GM12891 (cell line): ENCODE data around the gene C11orf68.

Experiments used
- DNase-seq: peaks from one replicate; pipeline ENCODE4 v3.0.0; 2011; ENCODE audit warnings: low spot score; ENCODE audit not compliant: insufficient read length
- FAIRE-seq: peaks from 2 replicates; lab custom pipeline; 2011; peaks lifted over from hg19 to GRCh38; lab: Jason Lieb, UNC
- PAX5 ChIP-seq: IDR thresholded peaks from 2 replicates; pipeline ENCODE4 v1.6.1; 2011; ENCODE audit warnings: low read length, moderate library complexity, mild to moderate bottlenecking; ENCODE audit not compliant: insufficient read depth, severe bottlenecking
- POLR2A ChIP-seq: IDR thresholded peaks from 2 replicates; pipeline ENCODE4 v1.6.1; 2011; ENCODE audit warnings: low read depth, low read length, control low read depth
- POLR2AphosphoS5 ChIP-seq: IDR thresholded peaks from 2 replicates; pipeline ENCODE4 v1.6.1; 2011; ENCODE audit warnings: low read depth, low read length, control low read depth
- POU2F2 ChIP-seq: IDR thresholded peaks from 2 replicates; pipeline ENCODE4 v1.6.1; 2011; ENCODE audit warnings: low read depth, mild to moderate bottlenecking, control low read depth, low read length, moderate library complexity
- SPI1 ChIP-seq: IDR thresholded peaks from 2 replicates; pipeline ENCODE4 v1.6.1; 2011; ENCODE audit warnings: low read depth, low read length, control low read depth
- TAF1 ChIP-seq: IDR thresholded peaks from 2 replicates; pipeline ENCODE4 v1.6.1; 2011; ENCODE audit warnings: low read depth, low read length, control low read depth

C11orf68 gene

DNA sequence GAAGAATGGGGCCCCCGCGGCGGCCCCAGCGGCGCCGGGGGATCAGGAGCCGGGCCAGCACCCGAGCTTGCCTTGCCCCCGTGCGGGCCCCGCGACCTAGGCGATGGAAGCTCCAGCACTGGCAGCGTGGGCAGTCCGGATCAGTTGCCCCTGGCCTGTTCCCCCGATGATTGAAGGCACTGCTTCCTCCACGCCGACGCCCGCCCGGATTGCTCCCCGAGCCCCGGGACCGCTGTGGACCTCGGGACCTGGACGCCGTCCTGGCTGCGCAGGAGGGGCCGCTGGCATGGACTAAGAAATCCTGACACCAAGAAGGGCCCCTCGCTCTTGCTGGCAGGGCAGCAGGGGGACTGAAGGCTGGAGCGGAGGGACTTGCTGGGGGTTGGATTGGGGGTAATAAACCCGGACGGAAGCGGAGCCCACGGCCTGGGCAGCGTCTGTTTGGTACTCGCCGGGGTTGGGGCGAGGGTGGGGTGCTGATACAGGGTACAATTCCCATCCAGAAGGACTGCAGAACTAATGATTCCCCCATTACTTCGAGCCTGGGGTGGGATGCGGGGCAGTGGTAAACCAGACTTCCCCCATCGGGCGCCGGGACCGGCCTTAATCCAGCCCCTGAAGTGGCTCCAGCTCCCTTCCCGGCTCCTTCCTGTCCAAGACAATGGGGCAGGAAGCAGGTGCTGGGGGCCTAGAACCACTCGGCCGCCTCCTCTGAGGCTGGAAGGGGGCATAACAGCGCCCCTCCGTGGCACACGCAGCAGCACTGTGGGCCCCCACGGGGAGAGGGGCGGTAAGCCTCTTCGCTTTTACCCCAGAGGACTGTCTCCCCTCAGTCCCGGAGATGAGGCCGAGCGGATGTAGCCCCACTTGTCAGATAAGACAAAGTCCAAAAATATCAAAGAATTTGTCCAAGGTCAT lies 27.4 kb downstream of the C11orf68 start:
- DNase-seq (no peak), FAIRE-seq (no peak)
- TF ChIP-seq POLR2AphosphoS5, result no peak
- TF ChIP-seq TAF1, result 0 out of 2 replicates have a peak, but pooled peaks have one; percentile 10
- TF ChIP-seq PAX5, result no peak
- no peak for TF ChIP-seq SPI1

DNA sequence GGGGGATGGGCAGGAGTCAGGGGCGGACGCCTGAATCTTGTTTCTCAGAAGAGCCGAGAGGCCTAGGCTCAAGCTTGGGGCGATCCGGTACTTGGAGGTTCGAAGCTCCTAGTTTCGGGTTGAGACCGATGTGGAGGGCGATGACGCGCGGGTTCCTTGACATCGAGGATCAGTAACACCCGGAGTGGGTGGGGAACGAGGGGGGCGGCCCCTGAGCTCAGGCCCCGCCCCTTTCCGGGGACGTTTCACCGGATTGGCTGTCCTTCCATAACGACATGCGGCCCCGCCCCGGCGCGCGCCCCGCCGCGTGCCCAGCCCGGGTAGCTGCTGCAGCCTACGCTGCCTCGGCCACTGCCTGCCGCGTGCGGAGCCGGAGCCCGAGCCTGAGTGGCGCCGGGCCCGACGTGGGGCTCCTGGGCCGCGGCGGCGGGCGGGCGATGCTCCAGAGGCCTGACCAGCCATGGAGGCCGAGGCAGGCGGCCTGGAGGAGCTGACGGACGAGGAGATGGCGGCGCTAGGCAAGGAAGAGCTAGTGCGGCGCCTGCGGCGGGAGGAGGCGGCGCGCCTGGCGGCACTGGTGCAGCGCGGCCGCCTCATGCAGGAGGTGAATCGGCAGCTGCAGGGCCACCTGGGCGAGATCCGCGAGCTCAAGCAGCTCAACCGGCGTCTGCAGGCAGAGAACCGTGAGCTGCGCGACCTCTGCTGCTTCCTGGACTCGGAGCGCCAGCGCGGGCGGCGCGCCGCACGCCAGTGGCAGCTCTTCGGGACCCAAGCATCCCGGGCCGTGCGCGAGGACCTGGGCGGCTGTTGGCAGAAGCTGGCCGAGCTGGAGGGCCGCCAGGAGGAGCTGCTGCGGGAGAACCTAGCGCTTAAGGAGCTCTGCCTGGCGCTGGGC lies 28.3 kb downstream of the C11orf68 start, which contains the start of gene CCDC85B:
CCDC85B (plus strand) TSS at position 350 of the 895 bp plus-strand sequence; CDS start at position 461, 111 bp downstream.
- peak; percentile 86 for DNase-seq
- TF ChIP-seq POLR2AphosphoS5, result peak; percentile 77
- TF ChIP-seq SPI1, result no peak
- no peak for TF ChIP-seq PAX5
- TF ChIP-seq TAF1, result peak; percentile 55; the same call in 1 of the 2 replicates
- TF ChIP-seq POLR2A, result peak; percentile 80
- TF ChIP-seq POU2F2, result no peak; the same call in 1 of the 2 replicates

DNA sequence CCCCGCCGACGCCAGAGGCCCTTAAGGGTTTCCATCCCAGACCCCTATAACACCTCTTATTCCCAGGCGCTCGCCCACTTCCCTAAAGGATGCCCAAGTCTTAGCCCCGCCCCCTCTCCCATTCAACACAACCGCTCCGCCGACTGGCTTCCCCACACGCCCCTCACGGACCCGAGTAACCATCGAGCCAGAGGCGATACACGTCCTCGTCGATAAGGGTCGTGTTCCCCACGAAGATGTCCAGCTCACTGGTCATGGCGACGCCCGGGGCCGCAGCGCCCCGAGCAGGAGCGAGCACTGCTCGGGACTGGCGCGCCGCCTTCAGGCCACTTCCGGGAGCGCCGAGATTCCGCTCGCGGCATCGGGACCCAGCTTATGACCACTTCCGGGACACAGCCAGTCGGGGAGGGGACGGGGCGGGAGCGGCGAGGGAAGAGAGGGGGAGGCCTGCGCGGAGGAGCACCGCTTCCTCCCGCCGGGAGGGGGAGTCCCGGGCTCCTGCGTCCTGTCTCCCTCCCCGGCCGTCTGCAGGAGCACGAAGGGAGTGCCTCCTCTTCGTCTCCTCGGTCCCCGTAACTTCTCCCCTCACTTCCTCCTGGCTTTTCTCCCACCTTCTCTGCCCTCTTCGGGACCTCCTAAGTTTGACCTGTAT lies 30.6 kb downstream of the C11orf68 start, which contains the start of gene FIBP:
FIBP (minus strand) TSS at position 309 of the 652 bp plus-strand sequence; CDS start at position 256, 53 bp downstream.
- DNase-seq (peak; percentile 97), FAIRE-seq (peak; percentile 92)
- TF ChIP-seq POU2F2, result peak; percentile 51; the same call in 1 of the 2 replicates
- no peak for TF ChIP-seq PAX5
- peak; percentile 83 for TF ChIP-seq POLR2AphosphoS5
- TF ChIP-seq SPI1, result peak; percentile 58; the same call in 1 of the 2 replicates
- TF ChIP-seq TAF1, result no peak; the same call in 1 of the 2 replicates
- TF ChIP-seq POLR2A, result peak; percentile 83

More for the DNA sequence above, 28.3 kb downstream of the C11orf68 start, which contains the start of gene CCDC85B:
- peak; percentile 91 for FAIRE-seq

DNA sequence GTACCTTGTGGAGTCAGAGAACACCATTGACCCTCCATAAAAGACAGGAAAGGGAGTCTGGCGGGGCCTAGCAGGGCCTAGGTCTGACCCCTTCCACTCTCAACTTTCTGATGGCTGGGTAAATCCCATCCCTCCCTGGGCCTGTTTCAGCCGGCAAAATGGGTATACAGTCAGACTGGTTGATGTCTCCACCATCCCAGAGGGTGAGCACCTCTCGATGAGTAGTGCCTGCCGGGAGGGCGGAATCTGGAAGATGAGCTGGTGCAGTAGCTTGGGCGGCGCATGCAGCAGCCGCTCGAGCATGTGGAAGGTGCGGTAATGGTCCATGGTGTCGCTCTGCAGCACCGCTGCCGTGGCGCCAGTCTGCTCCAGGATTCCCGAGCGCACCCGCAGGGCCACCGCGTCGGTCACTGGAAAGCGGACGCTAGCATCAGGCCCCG lies 31.1 kb downstream of the C11orf68 start:
- DNase-seq (no peak), FAIRE-seq (no peak)
- TF ChIP-seq POU2F2, result no peak
- TF ChIP-seq POLR2AphosphoS5, result no peak
- no peak for TF ChIP-seq POLR2A
- no peak for TF ChIP-seq PAX5
- no peak for TF ChIP-seq TAF1
- TF ChIP-seq SPI1, result no peak

DNA sequence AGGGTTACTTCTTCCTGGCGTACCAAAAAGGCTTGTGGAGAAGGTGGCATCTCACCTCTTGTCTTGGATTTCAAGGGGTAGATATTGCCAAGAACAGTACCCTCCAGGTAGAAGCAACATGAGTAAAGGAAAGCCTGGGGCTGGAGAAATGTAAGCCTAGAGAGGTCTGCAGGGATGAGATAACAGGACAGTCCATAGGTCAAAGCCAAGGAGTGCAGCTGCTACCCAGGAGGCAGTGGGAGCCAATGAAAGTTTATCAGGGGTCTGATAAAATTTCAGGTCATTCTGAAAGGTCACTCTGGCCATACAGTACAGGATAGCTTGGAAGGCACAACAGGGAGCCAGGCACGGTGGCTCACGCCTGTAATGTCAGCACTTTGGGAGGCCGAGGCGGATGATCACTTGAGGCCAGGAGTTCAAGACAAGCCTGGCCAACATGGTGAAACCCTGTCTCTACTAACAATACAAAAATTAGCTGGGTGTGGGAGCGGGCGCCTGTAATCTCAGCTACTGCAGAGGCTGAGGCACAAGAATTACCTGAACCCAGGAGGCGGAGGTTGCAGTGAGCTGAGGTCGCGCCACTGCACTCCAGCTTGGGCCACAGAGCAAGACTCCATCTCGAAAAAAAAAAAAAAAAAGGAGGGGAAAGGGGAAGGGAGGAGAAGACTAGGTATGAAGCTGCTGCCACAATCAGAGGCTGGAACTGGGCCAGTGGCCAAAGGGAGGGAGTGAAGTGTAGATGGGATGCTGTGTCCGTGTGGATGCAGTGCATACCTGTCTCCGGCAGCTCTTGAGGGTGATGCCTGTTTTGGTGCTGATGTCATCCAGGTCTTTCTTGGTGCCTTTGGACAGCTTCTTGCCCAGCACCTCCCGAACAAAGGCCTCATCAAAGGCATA lies 31.8 kb downstream of the C11orf68 start:
- TF ChIP-seq POU2F2, result no peak
- no peak for TF ChIP-seq SPI1
- TF ChIP-seq POLR2AphosphoS5, result no peak
- TF ChIP-seq TAF1, result no peak
- no peak for TF ChIP-seq POLR2A
- no peak for TF ChIP-seq PAX5

DNA sequence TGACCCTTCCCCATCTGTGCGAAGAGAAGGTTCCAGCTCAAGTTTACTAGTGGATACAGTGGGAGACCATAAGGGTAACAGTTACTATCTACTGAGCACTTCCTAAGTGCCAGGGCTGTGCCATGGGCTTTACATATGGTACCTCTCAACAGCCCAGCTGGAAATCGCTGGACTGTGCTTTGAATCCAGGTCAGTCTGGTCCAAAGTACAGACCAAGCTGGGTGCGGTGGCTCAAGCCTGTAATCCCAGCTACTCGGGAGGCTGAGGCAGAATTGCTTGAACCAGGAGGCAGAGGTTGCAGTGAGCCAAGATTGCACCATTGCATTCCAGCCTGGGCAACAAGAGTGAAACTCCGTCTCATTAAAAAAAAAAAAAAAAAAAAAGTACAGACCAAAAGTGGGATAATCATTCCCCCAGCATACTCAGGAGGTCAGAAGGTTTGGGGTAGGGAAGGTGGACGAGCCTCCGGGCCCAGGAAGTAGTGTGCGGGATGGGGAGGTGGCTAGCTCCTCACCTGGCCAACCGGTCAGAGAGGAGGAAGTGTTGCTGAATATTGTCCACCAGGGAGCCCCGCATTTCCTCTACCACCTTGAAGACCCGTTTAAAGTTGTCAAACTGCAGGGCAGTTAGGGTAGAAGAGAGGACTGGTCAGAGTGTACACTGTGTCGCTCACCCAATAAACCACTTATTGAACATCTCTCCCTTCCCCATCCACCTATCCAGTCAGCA lies 32.9 kb downstream of the C11orf68 start:
- no peak for FAIRE-seq
- no peak for DNase-seq
- no peak for TF ChIP-seq POLR2AphosphoS5
- no peak for TF ChIP-seq POLR2A
- TF ChIP-seq TAF1, result no peak
- TF ChIP-seq PAX5, result no peak
- TF ChIP-seq SPI1, result no peak
- TF ChIP-seq POU2F2, result no peak

More for the DNA sequence above, 31.8 kb downstream of the C11orf68 start:
- DNase-seq (no peak), FAIRE-seq (no peak)

DNA sequence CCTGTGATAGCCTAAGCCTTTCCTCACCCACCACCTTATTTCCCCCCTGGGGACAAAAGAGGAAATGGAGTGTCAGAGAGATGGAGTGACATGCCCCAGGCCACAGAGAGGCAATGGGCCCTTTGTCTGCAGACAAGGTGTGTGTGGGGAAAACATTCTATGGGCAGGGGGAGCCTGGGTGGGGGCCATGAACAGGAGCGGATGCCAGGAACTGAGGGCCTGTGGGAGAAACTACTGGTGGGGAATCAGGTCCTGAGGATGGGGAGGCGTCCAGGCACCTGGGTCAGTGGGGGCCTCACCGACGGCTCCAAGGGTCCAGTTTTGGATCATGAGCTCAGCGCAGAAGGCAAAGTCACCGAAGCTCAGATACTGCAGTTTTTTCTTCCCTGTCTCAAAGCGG lies 33.6 kb downstream of the C11orf68 start:
- no peak for TF ChIP-seq PAX5
- TF ChIP-seq POLR2AphosphoS5, result no peak
- TF ChIP-seq POU2F2, result no peak
- TF ChIP-seq POLR2A, result no peak
- TF ChIP-seq TAF1, result no peak
- TF ChIP-seq SPI1, result no peak
- DNase-seq (no peak), FAIRE-seq (no peak)
